ENCODE results near the gene LDLRAD1.

LDLRAD1 gene

GRCh38 chr1:53984726-53985125 lies 33.3 kb downstream of the LDLRAD1 start:
- Histone ChIP-seq H2AFZ (no peak overlapping the region), H3K4me3 (ENCODE audit: low read depth, low read length) (no peak overlapping the region), H3K4me1 (no peaks in the 10 kb centered on the region), H3K27ac (no peak overlapping the region), H3K36me3 (ENCODE audit: control insufficient read depth, insufficient read depth, low read length) (no peaks in the 10 kb centered on the region), H3K9ac (no peak overlapping the region), H3K79me2 (no peaks in the 10 kb centered on the region), H3K4me2 (ENCODE audit: low read length) (no peak overlapping the region), H3K9me3 (ENCODE audit: control insufficient read depth, low read length) (no peaks in the 10 kb centered on the region), H3K27me3 (ENCODE audit: control insufficient read depth, insufficient read depth, low read length) (no peaks in the 10 kb centered on the region)
- TF ChIP-seq, protein P1, sequence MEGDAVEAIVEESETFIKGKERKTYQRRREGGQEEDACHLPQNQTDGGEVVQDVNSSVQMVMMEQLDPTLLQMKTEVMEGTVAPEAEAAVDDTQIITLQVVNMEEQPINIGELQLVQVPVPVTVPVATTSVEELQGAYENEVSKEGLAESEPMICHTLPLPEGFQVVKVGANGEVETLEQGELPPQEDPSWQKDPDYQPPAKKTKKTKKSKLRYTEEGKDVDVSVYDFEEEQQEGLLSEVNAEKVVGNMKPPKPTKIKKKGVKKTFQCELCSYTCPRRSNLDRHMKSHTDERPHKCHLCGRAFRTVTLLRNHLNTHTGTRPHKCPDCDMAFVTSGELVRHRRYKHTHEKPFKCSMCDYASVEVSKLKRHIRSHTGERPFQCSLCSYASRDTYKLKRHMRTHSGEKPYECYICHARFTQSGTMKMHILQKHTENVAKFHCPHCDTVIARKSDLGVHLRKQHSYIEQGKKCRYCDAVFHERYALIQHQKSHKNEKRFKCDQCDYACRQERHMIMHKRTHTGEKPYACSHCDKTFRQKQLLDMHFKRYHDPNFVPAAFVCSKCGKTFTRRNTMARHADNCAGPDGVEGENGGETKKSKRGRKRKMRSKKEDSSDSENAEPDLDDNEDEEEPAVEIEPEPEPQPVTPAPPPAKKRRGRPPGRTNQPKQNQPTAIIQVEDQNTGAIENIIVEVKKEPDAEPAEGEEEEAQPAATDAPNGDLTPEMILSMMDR (IDR thresholded peaks at IDR 0.05), result no peak

DNA sequence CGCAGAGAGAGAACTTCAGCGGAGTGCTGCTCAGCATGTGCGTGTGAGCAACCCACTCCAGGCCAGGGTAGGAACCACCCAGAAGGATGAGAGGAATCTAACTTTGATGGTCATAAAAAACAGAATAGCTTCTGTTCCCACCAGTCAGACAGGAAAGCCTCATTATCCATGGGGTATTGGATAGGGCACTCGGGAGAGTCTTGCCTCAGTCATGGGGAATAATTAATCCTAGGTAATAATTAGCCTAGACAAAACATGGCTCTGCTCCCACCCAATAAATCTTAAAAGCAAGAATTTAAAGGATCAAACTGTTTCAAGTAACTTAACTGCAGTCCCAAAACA lies 35.3 kb downstream of the LDLRAD1 start:
- H3K9me3 ChIP-seq (ENCODE audit: control insufficient read depth, low read length), result no peaks in the 10 kb centered on the region
- H3K36me3 ChIP-seq (ENCODE audit: control insufficient read depth, insufficient read depth, low read length), result no peaks in the 10 kb centered on the region
- TF ChIP-seq, protein P1 (IDR thresholded peaks at IDR 0.05), result no peak
- no peak overlapping the region for H3K9ac ChIP-seq
- no peaks in the 10 kb centered on the region for H3K4me1 ChIP-seq
- H3K27ac ChIP-seq, result no peak overlapping the region
- H2AFZ ChIP-seq, result peak overlapping the region; percentile 38
- H3K79me2 ChIP-seq, result no peaks in the 10 kb centered on the region
- no peaks in the 10 kb centered on the region for H3K27me3 ChIP-seq (ENCODE audit: control insufficient read depth, insufficient read depth, low read length)
- H3K4me2 ChIP-seq (ENCODE audit: low read length), result no peak overlapping the region
- H3K4me3 ChIP-seq (ENCODE audit: low read depth, low read length), result no peak overlapping the region

DNA sequence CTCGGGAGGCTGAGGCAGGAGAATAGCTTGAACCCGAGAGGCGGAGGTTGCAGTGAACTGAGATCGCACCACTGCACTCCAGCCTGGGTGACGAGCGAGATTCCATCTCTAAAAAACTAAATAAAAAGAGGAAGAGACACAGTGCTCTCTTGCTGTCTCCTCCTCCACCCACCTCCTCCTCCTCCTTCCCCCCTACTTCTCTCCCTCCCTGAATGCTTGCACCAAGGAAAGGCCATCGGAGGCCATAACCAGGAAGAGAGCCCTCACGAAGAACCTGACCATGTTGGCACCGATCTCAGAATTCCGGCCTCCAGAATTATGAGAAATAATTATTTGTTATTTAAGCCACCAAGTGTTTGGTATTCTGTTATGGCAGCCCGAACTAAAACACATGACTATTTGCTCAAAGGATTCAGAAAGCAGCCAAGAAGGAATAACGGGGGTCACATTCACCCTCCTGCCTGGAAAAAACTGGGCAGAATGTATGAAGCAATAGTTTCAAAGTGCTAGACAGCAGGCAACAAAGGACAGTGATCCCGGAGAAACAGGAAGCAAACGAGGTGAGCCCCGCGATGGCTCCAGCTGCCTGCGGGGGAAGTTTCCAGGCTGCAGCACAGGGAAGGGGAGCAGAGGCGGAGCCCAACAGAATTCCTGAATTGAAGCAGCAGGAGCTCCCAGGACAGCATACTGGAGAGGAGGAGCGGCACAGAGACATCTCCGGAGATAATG lies 35.8 kb downstream of the LDLRAD1 start:
- TF ChIP-seq, protein P1 (IDR thresholded peaks at IDR 0.05), result no peak
- Histone ChIP-seq H3K9me3 (ENCODE audit: control insufficient read depth, low read length) (no peaks in the 10 kb centered on the region), H2AFZ (peak overlapping the region; percentile 38), H3K4me3 (ENCODE audit: low read depth, low read length) (no peak overlapping the region), H3K4me1 (no peaks in the 10 kb centered on the region), H3K36me3 (ENCODE audit: control insufficient read depth, insufficient read depth, low read length) (no peaks in the 10 kb centered on the region), H3K4me2 (ENCODE audit: low read length) (no peak overlapping the region), H3K9ac (no peak overlapping the region), H3K79me2 (no peaks in the 10 kb centered on the region), H3K27ac (no peak overlapping the region), H3K27me3 (ENCODE audit: control insufficient read depth, insufficient read depth, low read length) (no peaks in the 10 kb centered on the region)

DNA sequence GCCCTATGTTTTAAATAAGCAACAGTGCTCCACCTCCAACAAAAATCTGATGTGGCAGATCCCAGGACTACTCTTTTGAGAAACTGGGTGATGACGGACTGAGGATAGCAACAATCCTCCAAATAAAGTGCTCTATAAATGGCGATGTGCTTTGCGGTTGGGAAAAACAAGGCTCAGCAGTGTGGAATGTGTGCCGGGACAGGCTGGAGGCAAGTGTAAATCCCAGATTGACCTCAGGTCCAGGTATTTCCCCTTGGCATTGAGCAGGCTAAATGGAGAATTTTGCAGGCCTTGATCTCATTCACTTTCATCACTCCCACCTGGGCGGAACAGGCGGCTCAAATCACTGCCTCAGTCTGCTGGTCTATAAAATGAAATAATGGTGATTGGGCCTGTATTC lies 36.8 kb downstream of the LDLRAD1 start:
- no peak overlapping the region for H3K27ac ChIP-seq
- H3K9ac ChIP-seq, result no peak overlapping the region
- H2AFZ ChIP-seq, result no peak overlapping the region
- H3K27me3 ChIP-seq (ENCODE audit: control insufficient read depth, insufficient read depth, low read length), result no peaks in the 10 kb centered on the region
- H3K9me3 ChIP-seq (ENCODE audit: control insufficient read depth, low read length), result no peaks in the 10 kb centered on the region
- no peaks in the 10 kb centered on the region for H3K79me2 ChIP-seq
- TF ChIP-seq, protein P1 (IDR thresholded peaks at IDR 0.05), result no peak
- H3K36me3 ChIP-seq (ENCODE audit: control insufficient read depth, insufficient read depth, low read length), result no peaks in the 10 kb centered on the region
- no peaks in the 10 kb centered on the region for H3K4me1 ChIP-seq
- H3K4me3 ChIP-seq (ENCODE audit: low read depth, low read length), result no peak overlapping the region
- H3K4me2 ChIP-seq (ENCODE audit: low read length), result no peak overlapping the region
